NAMALWA (cell line): ENCODE results near the gene PTPRE.

Experiments
- DNase-seq: peaks from one replicate; pipeline ENCODE4 v3.0.0-alpha.2; 2015; ENCODE audit warnings: low spot score

The PTPRE gene

GRCh38 chr10:127908106-127908958 lies 1.4 kb downstream of the PTPRE start:
- DNase-seq = no peak

- no peak for DNase-seq
Measured at GRCh38 chr10:127908959-127909267, 2.0 kb downstream of the PTPRE start.

- no peak for DNase-seq
Measured at GRCh38 chr10:127909716-127910463, 3.0 kb downstream of the PTPRE start.

- DNase-seq = no peak
Measured at GRCh38 chr10:127910464-127910770, 3.5 kb downstream of the PTPRE start.

GRCh38 chr10:127911218-127911866 lies 4.4 kb downstream of the PTPRE start:
- no peak for DNase-seq

- no peak for DNase-seq
Measured at GRCh38 chr10:127911867-127912257, 5.0 kb downstream of the PTPRE start.

GRCh38 chr10:127912607-127913367 lies 5.9 kb downstream of the PTPRE start:
- no peak for DNase-seq

GRCh38 chr10:127913368-127913759 lies 6.5 kb downstream of the PTPRE start:
- no peak for DNase-seq

GRCh38 chr10:127915324-127915723 lies 8.4 kb downstream of the PTPRE start:
- no peak for DNase-seq

- no peak for DNase-seq
Measured at GRCh38 chr10:127916826-127917225, 9.9 kb downstream of the PTPRE start.

GRCh38 chr10:127918572-127918971 lies 11.7 kb downstream of the PTPRE start:
- DNase-seq = no peak

- peak; percentile 28 for DNase-seq
Measured at GRCh38 chr10:127919418-127920271, 12.7 kb downstream of the PTPRE start.

GRCh38 chr10:127920306-127921074 lies 13.6 kb downstream of the PTPRE start:
- DNase-seq = no peak

- no peak for DNase-seq
Measured at GRCh38 chr10:127921075-127921752, 14.3 kb downstream of the PTPRE start.

- no peak for DNase-seq
Measured at GRCh38 chr10:127921753-127922145, 14.8 kb downstream of the PTPRE start.

- no peak for DNase-seq
Measured at GRCh38 chr10:127922206-127922605, 15.3 kb downstream of the PTPRE start.

- DNase-seq = no peak
Measured at GRCh38 chr10:127922675-127923366, 15.9 kb downstream of the PTPRE start.

- DNase-seq = no peak
Measured at GRCh38 chr10:127923646-127924045, 16.7 kb downstream of the PTPRE start.

GRCh38 chr10:127925471-127926207 lies 18.7 kb downstream of the PTPRE start:
- no peak for DNase-seq
